Activated T-helper 2 cell treated with anti-CD3 and anti-CD28 coated beads, Interferon-gamma antibody, Interleukin-2, Interleukin-4, amounts not matched to agents 10 μg/mL and 5 μg/mL and 100 μg/mL, durations not matched to agents 14 hours and 24 hours and 36 hours (primary cell): Measurements from ENCODE around the gene OR1N2. TPM values are rescaled to one million over a fixed set of nuclear protein-coding genes. Genes with fewer than 3 reads are reported as not detected.
"Not testable (repeated sequence)": the region's sequence is repeated elsewhere in the genome, so short reads cannot be mapped to it uniquely, and the experiment has no call there.

Source experiments
- DNase-seq: peaks from one replicate; pipeline ENCODE4 v3.0.0; 2021; ENCODE audit warnings: low spot score
- H3K27ac Mint-ChIP-seq: one replicate; pipeline ENCODE4 v1.8.0; 2021; ENCODE audit warnings: mixed read lengths
- H3K27me3 Mint-ChIP-seq: one replicate; pipeline ENCODE4 v1.8.0; 2021; ENCODE audit warnings: low read depth, mixed read lengths
- H3K36me3 Mint-ChIP-seq: one replicate; pipeline ENCODE4 v1.8.0; 2021; ENCODE audit warnings: low read depth, mixed read lengths
- H3K4me1 Mint-ChIP-seq: one replicate; pipeline ENCODE4 v1.8.0; 2021; ENCODE audit warnings: low read depth, mixed read lengths
- H3K4me3 Mint-ChIP-seq: one replicate; pipeline ENCODE4 v1.8.0; 2021; ENCODE audit warnings: low read depth, mild to moderate bottlenecking, moderate library complexity, mixed read lengths
- H3K9me3 Mint-ChIP-seq: one replicate; pipeline ENCODE4 v1.8.0; 2021; ENCODE audit warnings: mixed read lengths
- intact Hi-C: fragments of 100-400 bp; cut with micrococcal nuclease; formaldehyde crosslinking; loops from one replicate; pipeline ENCODE4 v1.15.1; 2023
- total RNA-seq: library from RNA; stranded (reverse); gene quantifications from 2 replicates; pipeline ENCODE4 v1.2.3, GENCODE V29; 2022

The OR1N2 gene
- total RNA-seq = not detected in 2 replicates

DNA sequence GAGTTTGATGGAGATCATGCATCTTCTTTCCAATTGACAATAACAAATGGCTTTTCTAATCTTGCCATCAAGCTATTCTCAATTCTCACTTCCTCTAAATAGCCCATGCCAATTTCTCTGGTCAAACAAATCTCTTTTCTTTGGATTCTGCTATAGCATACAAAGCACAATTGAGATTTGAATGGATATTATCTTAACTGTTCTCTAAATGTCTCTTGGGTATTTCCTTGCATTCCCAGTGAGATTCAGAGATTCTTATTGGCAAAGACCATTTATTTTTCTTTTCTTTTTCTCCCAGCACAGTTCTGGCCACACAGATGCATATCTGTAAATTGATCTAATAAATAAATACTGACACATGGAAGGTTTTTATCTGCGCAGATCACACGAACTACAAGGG is at the start of gene OR1N2:
TSS of gene OR1N2 (plus strand) at position 301 of the 400 bp plus-strand sequence. CDS start 100 bp downstream, outside the sequence.
- intact Hi-C loops = no loop called here
- H3K4me3 Mint-ChIP-seq = no peak within 1 kb of the TSS
- no peak within 1 kb of the TSS for H3K27ac Mint-ChIP-seq
- no peaks in the 10 kb centered on the region for H3K9me3 Mint-ChIP-seq
- DNase-seq = no peak
- H3K27me3 Mint-ChIP-seq = peaks cover 17% of the 10 kb centered on the region
- H3K36me3 Mint-ChIP-seq = no peaks in the 10 kb centered on the region
- no peaks in the 10 kb centered on the region for H3K4me1 Mint-ChIP-seq

DNA sequence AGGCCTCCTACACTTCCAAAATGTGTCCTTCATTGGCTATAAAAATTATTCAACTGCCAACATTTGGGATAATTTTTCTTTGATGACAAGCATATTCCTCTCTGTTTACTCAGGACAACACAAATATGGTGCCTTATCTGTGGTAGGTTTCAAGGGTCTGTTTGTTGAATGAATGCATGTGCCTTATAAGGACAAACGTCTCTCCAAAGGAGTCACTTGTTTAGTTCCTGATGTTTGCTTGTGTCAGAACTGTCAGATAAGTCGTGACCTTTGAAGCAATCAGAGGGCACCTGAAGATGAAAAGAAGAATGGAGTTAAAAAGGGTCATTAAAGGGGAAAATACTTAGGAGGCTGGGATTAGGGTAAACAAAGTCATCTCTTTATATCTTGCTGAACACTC is 45.9 kb upstream of the OR1N2 start:
- no peak overlapping the region for H3K27ac Mint-ChIP-seq
- intact Hi-C loops = no loop called here
- no peak overlapping the region for H3K4me3 Mint-ChIP-seq
- peaks cover 7% of the 10 kb centered on the region for H3K27me3 Mint-ChIP-seq
- no peaks in the 10 kb centered on the region for H3K9me3 Mint-ChIP-seq
- no peaks in the 10 kb centered on the region for H3K4me1 Mint-ChIP-seq
- H3K36me3 Mint-ChIP-seq = no peaks in the 10 kb centered on the region
- no peak for DNase-seq

DNA sequence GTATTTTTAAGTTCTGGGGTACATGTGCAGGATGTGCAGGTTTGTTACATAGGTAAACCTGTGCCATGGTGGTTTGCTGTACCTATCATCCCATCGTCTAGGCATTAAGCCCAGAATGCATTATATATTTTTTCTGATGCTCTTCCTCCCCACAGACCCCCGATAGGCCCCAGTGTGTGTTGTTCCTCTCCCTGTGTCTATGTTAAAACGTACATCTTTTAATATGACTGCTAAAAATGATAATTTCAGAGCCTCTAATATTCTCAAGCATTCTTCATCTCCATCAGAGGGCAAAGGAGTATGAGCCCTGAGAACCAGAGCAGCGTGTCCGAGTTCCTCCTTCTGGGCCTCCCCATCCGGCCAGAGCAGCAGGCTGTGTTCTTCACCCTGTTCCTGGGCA is 42.4 kb upstream of the OR1N2 start, which contains the start of gene OR1J2:
TSS of gene OR1J2 (plus strand) at position 301 of the 400 bp plus-strand sequence. CDS start at position 301, 0 bp downstream.
- H3K27me3 Mint-ChIP-seq = peaks cover 7% of the 10 kb centered on the region
- DNase-seq = no peak
- no peaks in the 10 kb centered on the region for H3K9me3 Mint-ChIP-seq
- H3K27ac Mint-ChIP-seq = no peak within 1 kb of the TSS
- intact Hi-C loops = no loop called here
- H3K4me3 Mint-ChIP-seq = no peak within 1 kb of the TSS
- no peaks in the 10 kb centered on the region for H3K36me3 Mint-ChIP-seq
- H3K4me1 Mint-ChIP-seq = no peaks in the 10 kb centered on the region

GRCh38 chr9:122518226-122518625 is 34.7 kb upstream of the OR1N2 start:
- H3K27me3 Mint-ChIP-seq = no peaks in the 10 kb centered on the region
- H3K36me3 Mint-ChIP-seq = no peaks in the 10 kb centered on the region
- H3K4me1 Mint-ChIP-seq = no peaks in the 10 kb centered on the region
- intact Hi-C loops = no loop called here
- H3K27ac Mint-ChIP-seq = no peak overlapping the region
- H3K9me3 Mint-ChIP-seq = no peaks in the 10 kb centered on the region
- DNase-seq = no peak
- no peak overlapping the region for H3K4me3 Mint-ChIP-seq

DNA sequence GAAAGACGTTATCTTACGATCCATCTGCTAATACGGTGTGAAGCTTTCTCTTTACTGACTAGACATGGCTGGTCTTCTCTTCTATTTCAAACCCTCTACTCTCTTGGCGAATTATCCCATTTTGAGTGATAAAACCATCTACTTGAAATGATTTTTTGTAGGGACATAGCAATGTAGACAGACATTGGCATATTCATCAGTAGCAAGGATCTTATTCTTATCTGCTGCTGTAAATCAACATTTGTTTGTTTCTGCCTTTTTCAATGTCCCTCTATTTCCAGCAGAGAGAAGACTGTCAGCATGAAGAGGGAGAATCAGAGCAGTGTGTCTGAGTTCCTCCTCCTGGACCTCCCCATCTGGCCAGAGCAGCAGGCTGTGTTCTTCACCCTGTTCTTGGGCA is 34.1 kb upstream of the OR1N2 start, which contains the start of gene OR1J4:
TSS of gene OR1J4 (plus strand) at position 301 of the 400 bp plus-strand sequence. CDS start at position 301, 0 bp downstream.
- Mint-ChIP-seq H3K4me3 (no peak within 1 kb of the TSS), H3K4me1 (no peaks in the 10 kb centered on the region), H3K9me3 (no peaks in the 10 kb centered on the region), H3K36me3 (no peaks in the 10 kb centered on the region), H3K27me3 (no peaks in the 10 kb centered on the region), H3K27ac (no peak within 1 kb of the TSS)
- no peak for DNase-seq
- intact Hi-C loops = no loop called here

DNA sequence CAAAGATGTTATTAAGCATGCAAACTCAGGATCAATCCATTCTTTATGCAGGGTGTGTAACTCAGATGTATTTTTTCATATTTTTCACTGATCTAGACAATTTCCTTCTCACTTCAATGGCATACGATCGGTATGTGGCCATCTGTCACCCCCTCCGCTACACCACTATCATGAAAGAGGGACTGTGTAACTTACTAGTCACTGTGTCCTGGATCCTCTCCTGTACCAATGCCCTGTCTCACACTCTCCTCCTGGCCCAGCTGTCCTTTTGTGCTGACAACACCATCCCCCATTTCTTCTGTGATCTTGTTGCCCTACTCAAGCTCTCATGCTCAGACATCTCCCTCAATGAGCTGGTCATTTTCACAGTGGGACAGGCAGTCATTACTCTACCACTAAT is 33.5 kb upstream of the OR1N2 start:
- H3K27me3 Mint-ChIP-seq = no peaks in the 10 kb centered on the region
- no peak for DNase-seq
- H3K36me3 Mint-ChIP-seq = no peaks in the 10 kb centered on the region
- no peak overlapping the region for H3K4me3 Mint-ChIP-seq
- no peaks in the 10 kb centered on the region for H3K4me1 Mint-ChIP-seq
- intact Hi-C loops = no loop called here
- no peak overlapping the region for H3K27ac Mint-ChIP-seq
- no peaks in the 10 kb centered on the region for H3K9me3 Mint-ChIP-seq

- no peaks in the 10 kb centered on the region for H3K9me3 Mint-ChIP-seq
- intact Hi-C loops = no loop called here
- no peak overlapping the region for H3K27ac Mint-ChIP-seq
- H3K27me3 Mint-ChIP-seq = no peaks in the 10 kb centered on the region
- H3K4me3 Mint-ChIP-seq = no peak overlapping the region
- H3K4me1 Mint-ChIP-seq = no peaks in the 10 kb centered on the region
- H3K36me3 Mint-ChIP-seq = no peaks in the 10 kb centered on the region
- DNase-seq = no peak
These were observed 26.3 kb upstream of the OR1N2 start for GRCh38 chr9:122526602-122527001.

- no peaks in the 10 kb centered on the region for H3K4me1 Mint-ChIP-seq
- no peaks in the 10 kb centered on the region for H3K36me3 Mint-ChIP-seq
- H3K27ac Mint-ChIP-seq = no peak within 1 kb of the TSS
- no peaks in the 10 kb centered on the region for H3K27me3 Mint-ChIP-seq
- DNase-seq = no peak
- no peaks in the 10 kb centered on the region for H3K9me3 Mint-ChIP-seq
- no peak within 1 kb of the TSS for H3K4me3 Mint-ChIP-seq
- intact Hi-C loops = no loop called here
These were observed 25.7 kb upstream of the OR1N2 start, which contains the start of gene OR1N1 for GRCh38 chr9:122527193-122527592. Gene OR1N1 (minus strand): TSS chr9:122527293. CDS start chr9:122527293, 0 bp downstream.

- H3K36me3 Mint-ChIP-seq, H3K4me1 Mint-ChIP-seq, H3K4me3 Mint-ChIP-seq, DNase-seq, H3K9me3 Mint-ChIP-seq, H3K27me3 Mint-ChIP-seq, H3K27ac Mint-ChIP-seq, intact Hi-C loops: not testable (repeated sequence)
These were observed 21.8 kb upstream of the OR1N2 start for GRCh38 chr9:122531157-122531556.

GRCh38 chr9:122536134-122536533 is 16.8 kb upstream of the OR1N2 start:
- H3K27me3 Mint-ChIP-seq = no peaks in the 10 kb centered on the region
- H3K36me3 Mint-ChIP-seq = no peaks in the 10 kb centered on the region
- no peak overlapping the region for H3K27ac Mint-ChIP-seq
- no peaks in the 10 kb centered on the region for H3K4me1 Mint-ChIP-seq
- intact Hi-C loops = no loop called here
- no peaks in the 10 kb centered on the region for H3K9me3 Mint-ChIP-seq
- DNase-seq = no peak
- no peak overlapping the region for H3K4me3 Mint-ChIP-seq

- not testable (repeated sequence) for H3K4me3 Mint-ChIP-seq, DNase-seq, H3K36me3 Mint-ChIP-seq
These were observed 15.8 kb upstream of the OR1N2 start for GRCh38 chr9:122537066-122537465.

GRCh38 chr9:122538757-122539156 is 14.2 kb upstream of the OR1N2 start:
- H3K4me3 Mint-ChIP-seq = no peak overlapping the region
- H3K27me3 Mint-ChIP-seq = no peaks in the 10 kb centered on the region
- H3K9me3 Mint-ChIP-seq = no peaks in the 10 kb centered on the region
- intact Hi-C loops = no loop called here
- DNase-seq = no peak
- no peaks in the 10 kb centered on the region for H3K4me1 Mint-ChIP-seq
- no peak overlapping the region for H3K27ac Mint-ChIP-seq
- no peaks in the 10 kb centered on the region for H3K36me3 Mint-ChIP-seq

More at GRCh38 chr9:122537066-122537465, 15.8 kb upstream of the OR1N2 start:
- H3K27me3 Mint-ChIP-seq, H3K27ac Mint-ChIP-seq, H3K9me3 Mint-ChIP-seq, H3K4me1 Mint-ChIP-seq, intact Hi-C loops: not testable (repeated sequence)

DNA sequence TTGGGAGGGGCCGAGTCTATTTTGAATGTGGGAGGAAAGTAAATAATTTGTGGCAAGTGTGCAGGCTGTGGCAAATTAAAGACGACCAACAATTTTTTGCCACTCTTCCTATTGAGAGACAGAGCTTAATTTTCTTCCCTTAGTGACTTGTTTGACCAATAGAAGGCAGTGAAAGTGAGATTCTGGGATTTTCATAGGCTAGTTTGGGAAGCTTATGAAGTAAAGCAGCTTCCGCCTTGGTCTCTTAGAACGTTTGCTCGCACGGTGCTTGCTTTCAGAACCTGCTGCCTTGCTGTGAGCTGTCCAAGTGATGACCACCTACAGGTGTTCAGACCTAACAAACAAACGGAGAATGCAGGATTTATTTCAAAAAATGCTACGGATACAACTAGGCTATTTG is 6.7 kb upstream of the OR1N2 start:
- no peak overlapping the region for H3K27ac Mint-ChIP-seq

GRCh38 chr9:122551371-122551770 is 1.5 kb upstream of the OR1N2 start:
- DNase-seq = no peak
- Mint-ChIP-seq H3K27me3 (peaks cover 14% of the 10 kb centered on the region), H3K4me1 (no peaks in the 10 kb centered on the region), H3K36me3 (no peaks in the 10 kb centered on the region), H3K4me3 (no peak overlapping the region), H3K27ac (no peak overlapping the region), H3K9me3 (no peaks in the 10 kb centered on the region)
- intact Hi-C loops = no loop called here

More for the DNA sequence above, 6.7 kb upstream of the OR1N2 start:
- no peaks in the 10 kb centered on the region for H3K9me3 Mint-ChIP-seq
- DNase-seq = no peak
- H3K4me3 Mint-ChIP-seq = no peak overlapping the region
- no peaks in the 10 kb centered on the region for H3K36me3 Mint-ChIP-seq
- no peaks in the 10 kb centered on the region for H3K4me1 Mint-ChIP-seq
- peaks cover 6% of the 10 kb centered on the region for H3K27me3 Mint-ChIP-seq
- intact Hi-C loops = no loop called here
